NCI-H2107 treated with DMSO at 0.1 percent for 48 hours (cell line): ENCODE results near the gene CREBRF.
A peak's percentile ranks its signal among the peaks of the same experiment; 100 is the strongest.
"Not testable (repeated sequence)": the region's sequence is repeated elsewhere in the genome, so short reads cannot be mapped to it uniquely, and the experiment has no call there.

Source experiments
- DNase-seq: peaks from one replicate; lab custom pipeline; 2025; ENCODE audit not compliant: unreplicated experiment; lab: John Stamatoyannopoulos, UW

CREBRF gene

DNA sequence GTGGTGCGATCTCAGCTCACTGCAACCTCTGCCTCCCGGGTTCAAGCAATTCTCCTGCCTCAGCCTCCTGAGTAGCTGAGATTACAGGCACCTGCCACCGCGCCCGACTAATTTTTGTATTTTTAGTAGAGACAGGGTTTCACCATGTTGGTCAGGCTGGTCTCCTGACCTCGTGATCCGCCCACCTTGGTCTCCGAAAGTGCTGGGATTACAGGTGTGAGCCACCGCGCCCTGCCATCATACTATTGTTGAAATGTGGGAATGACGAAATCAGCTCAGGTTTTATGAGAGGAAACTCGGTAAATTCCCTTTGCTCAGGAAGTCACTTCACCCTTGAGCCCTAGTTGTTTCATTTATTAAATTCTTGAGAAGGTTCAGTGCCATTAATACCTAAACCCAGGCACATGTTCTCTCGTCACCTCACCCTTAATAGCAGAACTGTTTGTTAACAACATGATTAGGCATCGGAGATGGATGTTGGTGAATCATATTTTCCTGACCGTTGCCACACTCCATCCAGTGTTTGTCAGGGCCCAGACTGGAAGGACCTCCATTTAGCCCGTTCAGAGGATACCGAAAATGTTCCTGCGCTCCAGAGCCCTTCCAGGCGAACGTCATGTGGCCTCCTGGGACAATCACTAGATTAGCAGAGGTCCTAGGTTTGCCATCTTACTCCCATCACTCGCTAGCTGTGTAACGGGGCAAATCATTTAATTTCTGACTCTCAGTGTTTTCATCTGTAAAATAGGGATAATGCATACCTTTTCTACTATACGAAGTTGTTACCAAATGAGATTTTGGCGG lies 20.0 kb upstream of the CREBRF start:
- DNase-seq: no peak

GRCh38 chr5:173039188-173039587 lies 17.0 kb upstream of the CREBRF start:
- DNase-seq: no peak

DNA sequence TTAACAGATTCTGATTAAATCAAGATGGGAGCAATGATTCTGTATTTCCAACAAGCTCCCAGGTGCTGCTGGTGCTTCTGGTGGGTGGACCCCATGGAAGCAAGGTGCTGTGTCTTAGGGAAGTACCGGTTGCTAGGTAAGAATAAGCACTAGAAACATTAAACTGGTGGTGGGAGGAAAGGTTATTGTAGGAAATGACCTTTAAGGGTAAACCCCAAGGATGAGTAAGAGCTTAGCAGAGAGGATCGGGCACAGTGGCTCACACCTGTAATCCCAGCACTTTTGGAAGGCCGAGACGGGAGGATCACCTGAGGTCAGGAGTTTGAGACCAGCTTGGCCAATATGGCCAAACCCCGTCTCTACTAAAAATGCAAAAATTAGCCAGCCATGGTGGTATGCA lies 16.2 kb upstream of the CREBRF start:
- DNase-seq: no peak

DNA sequence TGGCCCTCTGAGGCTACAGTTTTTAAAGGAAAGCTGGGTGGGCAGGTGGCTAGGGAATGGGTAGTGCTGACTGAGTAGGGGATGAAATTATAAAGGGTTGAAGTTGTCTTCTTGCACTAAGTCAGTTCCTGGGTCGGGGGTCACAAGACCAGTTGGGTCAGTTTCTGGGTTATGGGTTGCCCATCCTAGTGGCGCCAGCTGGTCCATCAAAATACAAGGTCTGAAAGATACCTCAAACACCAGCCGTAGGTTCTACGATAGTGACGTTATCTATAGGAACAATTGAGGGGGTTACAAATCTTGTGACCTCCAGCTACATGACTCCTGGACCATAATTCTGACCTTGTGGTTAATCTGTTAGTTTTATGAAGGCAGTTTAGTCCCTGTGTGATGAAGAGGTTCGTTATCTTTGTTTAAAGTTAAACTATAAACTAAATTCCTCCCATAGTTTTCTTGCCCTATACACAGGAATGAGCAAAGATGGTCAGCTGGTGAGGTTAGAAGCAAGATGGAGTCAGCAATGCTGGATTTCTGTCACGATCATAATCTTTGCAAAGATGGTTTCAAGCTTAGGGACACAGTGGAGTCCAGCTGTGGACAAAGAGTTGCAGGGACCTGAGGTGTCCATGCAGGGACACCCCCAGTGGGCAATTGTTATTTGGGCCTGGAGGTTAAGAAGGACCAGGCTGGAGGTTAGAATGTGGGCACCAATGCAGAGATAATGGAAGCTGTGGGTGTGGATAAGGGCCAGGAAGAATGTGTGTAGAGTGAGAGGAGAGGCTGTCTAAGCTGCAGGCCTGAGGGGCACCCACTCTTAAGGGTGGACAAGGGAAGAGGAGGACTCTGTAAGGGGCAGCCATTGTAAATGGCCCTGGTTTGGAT lies 14.0 kb upstream of the CREBRF start:
- no peak for DNase-seq

GRCh38 chr5:173042763-173043107 lies 13.4 kb upstream of the CREBRF start:
- no peak for DNase-seq

- no peak for DNase-seq
Measured at GRCh38 chr5:173045474-173045873, 10.7 kb upstream of the CREBRF start.

- not testable (repeated sequence) for DNase-seq
Measured at GRCh38 chr5:173047096-173047837, 8.9 kb upstream of the CREBRF start.

- DNase-seq: no peak
Measured at GRCh38 chr5:173047838-173048105, 8.4 kb upstream of the CREBRF start.

- no peak for DNase-seq
Measured at GRCh38 chr5:173050791-173051190, 5.4 kb upstream of the CREBRF start.

- DNase-seq: no peak
Measured at GRCh38 chr5:173051746-173052145, 4.4 kb upstream of the CREBRF start.

DNA sequence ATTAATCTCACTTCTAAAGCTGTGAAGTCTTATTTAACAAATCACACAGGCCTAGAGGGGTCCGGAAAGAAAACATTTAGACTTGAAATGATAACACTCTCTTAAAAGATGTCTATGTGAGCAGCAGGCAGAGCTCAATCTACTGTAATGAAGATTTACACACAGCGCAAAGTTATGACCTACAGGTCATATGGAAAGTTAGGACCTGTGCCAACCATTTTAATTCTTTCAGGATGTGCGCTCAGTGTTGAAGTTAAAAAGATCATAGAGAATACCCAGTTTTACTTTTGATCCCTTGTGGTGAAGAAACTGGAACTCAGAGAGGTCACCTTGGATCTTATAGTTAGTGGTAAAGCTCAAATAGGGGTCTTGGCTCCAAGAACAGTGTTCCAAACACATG lies 3.1 kb upstream of the CREBRF start:
- DNase-seq: no peak

DNA sequence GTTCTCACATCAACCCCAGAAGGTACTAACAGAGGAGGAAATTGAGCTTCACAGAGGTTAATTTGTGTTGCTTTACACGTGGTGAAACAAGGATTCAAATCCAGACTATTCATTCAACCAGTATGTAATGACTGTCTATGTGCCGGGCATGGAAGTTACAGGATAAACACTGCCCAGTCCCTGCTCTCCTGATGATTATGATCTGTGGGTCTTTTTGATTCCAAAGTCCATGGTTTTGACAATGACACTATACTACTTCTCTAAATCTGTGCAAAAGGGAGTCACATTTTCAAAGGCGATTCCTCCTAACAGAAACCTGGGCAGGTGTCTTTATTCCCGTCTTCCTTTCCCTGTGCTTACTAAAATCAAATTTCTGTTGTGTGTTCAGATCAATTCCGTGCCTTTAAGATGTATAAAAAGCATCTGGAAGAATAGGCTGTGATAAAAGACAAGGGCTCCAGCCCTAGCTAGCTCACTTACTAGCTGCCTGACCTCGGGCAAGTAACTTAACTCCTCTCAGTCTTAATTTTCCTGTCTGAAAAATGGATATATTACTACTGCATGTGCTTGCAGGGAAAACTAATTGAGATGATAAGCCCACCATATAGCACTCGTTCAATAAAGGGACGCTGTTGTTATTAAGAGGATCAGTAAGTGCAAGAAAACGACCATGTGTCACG lies 970 bp upstream of the CREBRF start:
- DNase-seq: no peak

- DNase-seq: no peak
Measured at GRCh38 chr5:173055722-173055982, 500 bp upstream of the CREBRF start.

GRCh38 chr5:173056783-173057061 lies 570 bp downstream of the CREBRF start:
- no peak for DNase-seq

- DNase-seq: peak; percentile 35
Measured at GRCh38 chr5:173057062-173057924, 1.1 kb downstream of the CREBRF start.

DNA sequence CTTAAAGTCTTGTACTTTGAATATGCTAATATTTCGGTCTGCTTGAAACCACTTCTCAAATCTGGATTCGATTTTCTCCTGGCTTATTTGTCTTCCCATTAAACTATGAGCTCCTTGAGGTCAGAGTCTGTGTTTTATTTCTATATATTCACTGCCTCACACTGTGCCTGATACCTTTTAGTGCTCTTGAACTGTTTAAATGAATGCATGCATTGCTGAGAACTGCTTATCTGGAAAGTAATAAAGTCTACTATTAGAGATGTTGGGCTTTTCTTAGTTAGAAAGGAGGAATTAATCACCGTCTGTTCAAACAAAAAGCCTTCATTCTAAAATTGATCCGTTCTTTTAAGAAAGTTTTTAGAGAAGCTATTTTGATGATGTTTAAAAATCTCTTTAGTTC lies 6.0 kb downstream of the CREBRF start:
- DNase-seq: no peak

DNA sequence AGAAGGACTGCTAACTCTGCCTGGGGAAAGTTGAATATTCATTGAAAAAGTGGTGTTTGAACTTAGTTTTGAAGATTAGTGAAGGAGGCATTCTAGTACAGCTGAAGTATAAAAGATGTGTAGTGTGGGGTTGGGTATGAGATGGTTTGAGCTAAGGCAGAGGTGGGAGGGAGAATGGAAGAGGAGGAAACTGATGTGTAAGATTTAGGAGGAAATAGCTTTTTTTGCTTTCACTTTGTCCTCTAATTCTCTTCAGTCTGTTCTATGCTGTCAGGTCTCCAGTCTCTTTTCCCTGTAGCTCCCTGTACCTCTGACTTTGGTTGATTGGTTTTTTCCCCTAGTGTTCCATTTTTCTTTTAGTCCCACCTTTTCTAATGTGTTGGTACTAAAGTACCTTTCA lies 9.0 kb downstream of the CREBRF start:
- DNase-seq: no peak

GRCh38 chr5:173069671-173070070 lies 13.5 kb downstream of the CREBRF start:
- no peak for DNase-seq

DNA sequence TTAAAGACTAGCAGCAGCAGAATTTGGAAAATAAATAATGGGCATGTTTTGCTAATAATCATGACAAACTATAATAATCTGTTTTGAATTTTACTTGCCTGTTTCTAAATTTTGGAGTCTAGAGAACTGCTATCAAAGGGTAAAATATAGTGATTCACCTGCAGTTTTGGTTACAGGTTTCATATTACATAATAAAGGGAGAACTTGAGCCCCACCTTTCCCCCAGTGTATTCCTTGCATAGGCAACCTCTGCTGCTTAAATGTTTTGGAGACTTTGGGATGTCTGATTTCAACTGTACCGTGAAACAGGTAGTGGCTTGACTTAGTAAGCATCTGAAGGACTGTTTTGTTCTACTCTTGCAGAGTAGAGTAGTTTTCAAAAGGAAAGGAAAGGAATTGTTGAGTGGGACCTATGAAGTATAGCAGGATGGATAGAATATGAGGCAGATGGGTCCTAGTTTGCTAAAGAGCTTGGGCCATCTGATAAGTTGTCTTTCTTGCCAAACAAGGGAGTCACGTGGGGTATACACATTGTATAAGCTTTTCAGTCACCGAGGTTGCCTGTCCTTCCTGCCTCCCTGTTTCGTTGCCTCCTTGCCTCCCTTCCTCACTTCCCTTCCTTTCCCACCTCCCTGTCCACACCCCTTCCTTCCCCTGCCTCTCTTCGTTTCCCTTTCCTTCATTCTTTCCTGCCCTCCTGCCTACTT lies 19.1 kb downstream of the CREBRF start:
- DNase-seq: peak; percentile 6

- DNase-seq: no peak
Measured at GRCh38 chr5:173075970-173076369, 19.8 kb downstream of the CREBRF start.
